GM11168 (cell line): ENCODE measurements around the gene COLEC12.
"Not testable (repeated sequence)": the region's sequence is repeated elsewhere in the genome, so short reads cannot be mapped to it uniquely, and the experiment has no call there.

Source experiments
- in situ Hi-C: fragments of 300-500 bp; cut with MboI; formaldehyde crosslinking; loops from one replicate; pipeline ENCODE4 v1.12.0; 2022; ENCODE audit warnings: low sequenced_read_pairs; ENCODE audit not compliant: unreplicated experiment

COLEC12 gene

GRCh38 chr18:417495-417894, 83.0 kb downstream of the COLEC12 start:
- in situ Hi-C loops, result no loop called here

- in situ Hi-C loops, result no loop called here
Measured at GRCh38 chr18:416930-417329, 83.6 kb downstream of the COLEC12 start.

- in situ Hi-C loops, result no loop called here
Measured at GRCh38 chr18:415617-416612, 84.6 kb downstream of the COLEC12 start.

GRCh38 chr18:415047-415446, 85.5 kb downstream of the COLEC12 start:
- in situ Hi-C loops, result no loop called here

- in situ Hi-C loops, result no loop called here
Measured at GRCh38 chr18:413233-413632, 87.3 kb downstream of the COLEC12 start.

GRCh38 chr18:410047-410455, 90.5 kb downstream of the COLEC12 start:
- in situ Hi-C loops, result no loop called here

GRCh38 chr18:408367-408766, 92.1 kb downstream of the COLEC12 start:
- in situ Hi-C loops, result no loop called here

- in situ Hi-C loops, result no loop called here
Measured at GRCh38 chr18:407626-408224, 92.8 kb downstream of the COLEC12 start.

- in situ Hi-C loops, result no loop called here
Measured at GRCh38 chr18:407191-407590, 93.3 kb downstream of the COLEC12 start.

- in situ Hi-C loops, result no loop called here
Measured at GRCh38 chr18:406677-407076, 93.8 kb downstream of the COLEC12 start.

- in situ Hi-C loops, result not testable (repeated sequence)
Measured at GRCh38 chr18:405006-405405, 95.5 kb downstream of the COLEC12 start.

GRCh38 chr18:404061-404636, 96.4 kb downstream of the COLEC12 start:
- in situ Hi-C loops, result no loop called here

- in situ Hi-C loops, result no loop called here
Measured at GRCh38 chr18:402129-402528, 98.4 kb downstream of the COLEC12 start.

- in situ Hi-C loops, result no loop called here
Measured at GRCh38 chr18:400456-400855, 100.0 kb downstream of the COLEC12 start.

GRCh38 chr18:399631-400135, 100.8 kb downstream of the COLEC12 start:
- in situ Hi-C loops, result no loop called here

- in situ Hi-C loops, result no loop called here
Measured at GRCh38 chr18:398935-399630, 101.4 kb downstream of the COLEC12 start.

GRCh38 chr18:396556-396955, 103.9 kb downstream of the COLEC12 start:
- in situ Hi-C loops, result no loop called here

GRCh38 chr18:396251-396555, 104.3 kb downstream of the COLEC12 start:
- in situ Hi-C loops, result no loop called here

GRCh38 chr18:395456-396250, 104.8 kb downstream of the COLEC12 start:
- in situ Hi-C loops, result no loop called here

- in situ Hi-C loops, result no loop called here
Measured at GRCh38 chr18:394987-395362, 105.5 kb downstream of the COLEC12 start.
